Activated naive CD4-positive, alpha-beta T cell treated with anti-CD3 and anti-CD28 coated beads, Interleukin-2, amount 50 U/mL, for 72 hours (primary cell): ENCODE data around the gene G6PD. TPM values are rescaled to one million over a fixed set of nuclear protein-coding genes. Genes with fewer than 3 reads are reported as not detected.
A peak's percentile ranks its signal among the peaks of the same experiment; 100 is the strongest.

Experiments
- ATAC-seq, 2 donors: fragments of 150-1000 bp; cut with Tn5 transposase; 2 replicates each; pipeline ENCODE4 v1.10.0; 2021; ENCODE audit warnings: mild to moderate bottlenecking in 2 of 2, moderate library complexity in 2 of 2
- DNase-seq, 2 donors: peaks; one replicate each; pipeline ENCODE4 v3.0.0; 2021 to 2022; ENCODE audit warnings: low spot score in 2 of 2
- H3K27ac Mint-ChIP-seq, 2 donors: one replicate each; pipeline ENCODE4 v1.8.0; 2022; ENCODE audit warnings: mild to moderate bottlenecking in 2 of 2, mixed read lengths in 2 of 2
- H3K36me3 Mint-ChIP-seq, 2 donors: one replicate each; pipeline ENCODE4 v1.8.0; 2022; ENCODE audit warnings: mixed read lengths in 2 of 2
- H3K9me3 Mint-ChIP-seq, 2 donors: one replicate each; pipeline ENCODE4 v1.8.0; 2022; ENCODE audit warnings: mixed read lengths in 2 of 2
- total RNA-seq, 2 donors: library from RNA; stranded (reverse); gene quantifications; one replicate each; pipeline ENCODE4 v1.2.3, GENCODE V29; 2022

The G6PD gene
- total RNA-seq, 2 donors from 2014 or later, result 74.2 to 75.9 TPM

GRCh38 chrX:154485150-154486051 is 61.2 kb downstream of the G6PD start:
- peaks cover 5 to 9% of the 10 kb centered on the region in 2 donors for H3K36me3 Mint-ChIP-seq
- no peaks in the 10 kb centered on the region for H3K9me3 Mint-ChIP-seq
- DNase-seq, result no peak
- H3K27ac Mint-ChIP-seq, result no peak overlapping the region
- no peak for ATAC-seq

DNA sequence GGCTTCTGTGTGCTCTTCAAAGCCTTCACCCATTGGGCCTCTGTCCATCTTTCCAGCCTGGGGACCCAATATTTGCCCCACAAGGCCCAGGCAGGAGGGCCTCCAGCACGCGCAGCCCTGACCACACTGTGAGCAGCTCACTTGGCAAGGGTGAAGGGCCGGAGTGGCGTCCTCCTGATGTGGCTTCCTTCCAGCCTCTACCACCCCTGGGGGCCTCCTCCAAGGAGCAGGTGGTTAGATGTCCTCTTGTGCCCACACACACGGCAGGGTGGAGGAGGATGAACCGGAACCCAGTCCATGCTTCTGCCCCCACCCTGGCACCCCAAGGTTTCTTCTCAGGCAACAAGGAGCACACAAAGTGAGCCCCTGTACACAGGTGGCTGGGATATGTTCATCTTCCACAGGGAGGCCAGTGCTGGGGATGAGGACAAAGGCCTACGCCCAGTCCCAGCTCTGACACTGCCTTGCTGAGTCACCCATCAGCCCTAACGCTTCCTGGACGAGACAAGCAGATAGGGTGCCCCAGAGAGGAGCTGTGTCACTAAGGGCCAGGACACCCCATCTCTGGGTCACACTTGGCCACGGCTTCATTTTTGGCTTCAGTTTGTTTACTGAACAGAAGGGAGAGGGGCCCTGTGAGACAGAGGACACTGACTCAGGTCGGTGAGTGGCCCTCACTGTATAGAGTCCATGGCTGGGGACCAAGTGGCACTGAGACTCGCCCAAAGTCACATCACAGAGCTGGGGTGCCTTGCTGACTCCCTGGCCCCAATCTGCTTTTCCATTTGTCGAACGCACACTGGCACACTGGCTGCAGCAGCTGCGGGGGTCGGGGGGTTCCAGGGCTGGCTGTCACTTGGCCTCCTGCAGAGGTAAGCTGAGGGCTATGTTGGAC is 62.1 kb downstream of the G6PD start:
- peak in 1 of 2 donors; percentile 31 for ATAC-seq
- H3K27ac Mint-ChIP-seq, result no peak overlapping the region

GRCh38 chrX:154483325-154483724 is 63.3 kb downstream of the G6PD start:
- no peak for ATAC-seq
- H3K36me3 Mint-ChIP-seq, result peaks cover 4 to 5% of the 10 kb centered on the region in 2 donors
- H3K27ac Mint-ChIP-seq, result peak overlapping the region in 1 of 2 donors; percentile 72
- no peak for DNase-seq
- no peaks in the 10 kb centered on the region for H3K9me3 Mint-ChIP-seq

More for the DNA sequence above, 62.1 kb downstream of the G6PD start:
- H3K9me3 Mint-ChIP-seq, result no peaks in the 10 kb centered on the region
- peaks cover 5% of the 10 kb centered on the region in 2 donors for H3K36me3 Mint-ChIP-seq
- no peak for DNase-seq

- Mint-ChIP-seq H3K36me3 (peaks cover under 1 to 4% of the 10 kb centered on the region in 2 donors), H3K9me3 (no peaks in the 10 kb centered on the region), H3K27ac (no peak overlapping the region)
- no peak for ATAC-seq
- DNase-seq, result no peak
Measured at GRCh38 chrX:154482786-154483185, 63.9 kb downstream of the G6PD start.

DNA sequence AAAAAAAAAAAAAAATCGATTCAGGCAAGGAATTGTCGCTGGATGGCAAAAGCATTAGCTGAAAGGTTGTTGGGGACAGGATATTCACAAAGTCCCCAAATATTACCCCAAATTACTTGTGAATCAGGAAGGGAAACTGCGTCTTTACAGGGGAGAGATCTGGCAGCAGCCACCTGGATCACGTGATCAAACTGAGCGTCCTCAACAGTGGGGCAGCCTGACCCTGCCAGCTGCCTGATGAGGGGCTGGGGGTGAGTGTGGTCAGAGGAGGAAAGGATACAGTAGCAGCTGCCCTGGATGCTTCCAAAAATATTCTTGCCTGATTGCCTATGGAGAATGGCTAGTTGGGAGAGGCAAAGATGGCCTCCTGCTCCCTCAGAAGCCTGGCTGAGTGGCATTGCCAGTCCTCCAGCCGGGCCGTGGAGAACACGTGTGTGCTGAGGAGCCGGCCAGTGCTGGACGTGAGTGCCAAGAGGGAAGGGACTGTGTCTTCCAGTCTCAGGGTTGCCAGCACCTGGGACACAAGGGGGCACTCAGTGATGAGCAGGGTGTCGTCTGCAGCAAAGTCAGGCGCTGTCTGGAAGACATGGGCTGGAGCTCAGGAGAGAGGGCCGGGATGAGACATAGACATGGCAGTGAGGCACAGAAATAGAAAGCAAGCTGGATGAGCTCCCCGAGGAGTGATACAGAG is 64.6 kb downstream of the G6PD start:
- no peak for DNase-seq
- Mint-ChIP-seq H3K9me3 (no peaks in the 10 kb centered on the region), H3K36me3 (peaks cover 0 to 4% of the 10 kb centered on the region in 2 donors), H3K27ac (no peak overlapping the region)
- ATAC-seq, result no peak

Other genes with a start within 250 kb of the G6PD start
- 100 to 1,000 TPM; 690 to 932 TPM for gene FLNA, start 172.2 kb downstream of the G6PD start, total RNA-seq
- gene EMD, start 167.6 kb downstream of the G6PD start, total RNA-seq, result 10 to 100 TPM; 79.3 to 83.0 TPM
- 1,000 to 10,000 TPM; 1,357 to 2,520 TPM for gene RPL10, start 148.5 kb downstream of the G6PD start, total RNA-seq
- gene DNASE1L1, start 137.6 kb downstream of the G6PD start, total RNA-seq, result 10 to 100 TPM; 14.7 to 20.6 TPM
- gene TAFAZZIN, start 135.3 kb downstream of the G6PD start, total RNA-seq, result 10 to 100 TPM; 24.7 to 62.4 TPM
- gene ATP6AP1, start 118.2 kb downstream of the G6PD start, total RNA-seq, result 10 to 100 TPM; 26.9 to 44.5 TPM
- 100 to 1,000 TPM in 1 of 2 donors, 10 to 100 TPM in 1; 96.4 to 213 TPM for gene GDI1, start 109.7 kb downstream of the G6PD start, total RNA-seq
- 10 to 100 TPM; 53.0 to 68.5 TPM for gene FAM50A, start 102.7 kb downstream of the G6PD start, total RNA-seq
- 10 to 100 TPM; 37.2 to 40.4 TPM for gene PLXNA3, start 88.6 kb downstream of the G6PD start, total RNA-seq
- 10 to 100 TPM; 44.9 to 46.0 TPM for gene LAGE3, start 67.6 kb downstream of the G6PD start, total RNA-seq
- gene UBL4A, start 60.2 kb downstream of the G6PD start, total RNA-seq, result 10 to 100 TPM; 39.6 to 40.4 TPM
- 10 to 100 TPM in 1 of 2 donors, 1 to 10 TPM in 1; 9.8 to 15.6 TPM for gene SLC10A3, start 56.2 kb downstream of the G6PD start, total RNA-seq
- gene FAM3A, start 30.6 kb downstream of the G6PD start, total RNA-seq, result 10 to 100 TPM; 27.7 to 32.7 TPM
- gene IKBKG, start 774 bp upstream of the G6PD start, total RNA-seq, result 10 to 100 TPM; 34.2 to 35.0 TPM
- not detected for gene CTAG1A, start 38.3 kb upstream of the G6PD start, total RNA-seq
- not detected for gene CTAG1B, start 72.4 kb upstream of the G6PD start, total RNA-seq
- gene CTAG2, start 106.7 kb upstream of the G6PD start, total RNA-seq, result not detected
- 1 to 10 TPM; 3.3 to 4.0 TPM for gene GAB3, start 204.2 kb upstream of the G6PD start, total RNA-seq
- 100 to 1,000 TPM; 112 to 120 TPM for gene DKC1, start 216.0 kb upstream of the G6PD start, total RNA-seq